AG04449 (cell line): Measurements from ENCODE around the gene JAM3.

Experiments
- CTCF ChIA-PET: fragments of 350-600 bp; formaldehyde crosslinking; extraction: SDS; loops from one replicate; lab custom pipeline; 2021; ENCODE audit warnings: antibody characterized with exemption; lab: Yijun Ruan, JAX
- POLR2A ChIA-PET: fragments of 400-600, 350-600 bp; formaldehyde crosslinking; extraction: SDS; loops from one replicate; lab custom pipeline; 2020; ENCODE audit warnings: antibody characterized with exemption, inconsistent platforms; lab: Yijun Ruan, JAX
- DNase-seq: peaks from one replicate; pipeline ENCODE4 v3.0.0-alpha.2; 2010; ENCODE audit warnings: low read depth, low spot score
- H3K4me3 ChIP-seq: 2 replicates; pipeline ENCODE4 v1.5.1; 2011; ENCODE audit warnings: low read depth, mild to moderate bottlenecking, control low read depth, low read length
- TF ChIP-seq, protein P1 (sequence below): IDR thresholded peaks from one replicate; pipeline ENCODE4 v1.5.1; 2011; ENCODE audit warnings: mild to moderate bottlenecking, moderate library complexity, low read length, control low read depth, inconsistent platforms; ENCODE audit not compliant: insufficient read depth; ENCODE audit errors: missing control alignments

Gene JAM3

GRCh38 chr11:134120143-134120850 lies 51.4 kb downstream of the JAM3 start:
- CTCF ChIA-PET = interaction anchor here (1.1 to 1.7 kb wide), 4 partner anchors 19 to 72 kb away, joined by 3 to 13 read pairs (median 4); no protein-coding TSS in a partner anchor

GRCh38 chr11:134120921-134121526 lies 52.2 kb downstream of the JAM3 start:
- CTCF ChIA-PET = interaction anchor here (1.0 to 1.7 kb wide), 3 partner anchors 18 to 70 kb away, joined by 3 to 13 read pairs (median 4); no protein-coding TSS in a partner anchor
- no peak for DNase-seq
- POLR2A ChIA-PET = no interaction called here
- TF ChIP-seq, protein P1, sequence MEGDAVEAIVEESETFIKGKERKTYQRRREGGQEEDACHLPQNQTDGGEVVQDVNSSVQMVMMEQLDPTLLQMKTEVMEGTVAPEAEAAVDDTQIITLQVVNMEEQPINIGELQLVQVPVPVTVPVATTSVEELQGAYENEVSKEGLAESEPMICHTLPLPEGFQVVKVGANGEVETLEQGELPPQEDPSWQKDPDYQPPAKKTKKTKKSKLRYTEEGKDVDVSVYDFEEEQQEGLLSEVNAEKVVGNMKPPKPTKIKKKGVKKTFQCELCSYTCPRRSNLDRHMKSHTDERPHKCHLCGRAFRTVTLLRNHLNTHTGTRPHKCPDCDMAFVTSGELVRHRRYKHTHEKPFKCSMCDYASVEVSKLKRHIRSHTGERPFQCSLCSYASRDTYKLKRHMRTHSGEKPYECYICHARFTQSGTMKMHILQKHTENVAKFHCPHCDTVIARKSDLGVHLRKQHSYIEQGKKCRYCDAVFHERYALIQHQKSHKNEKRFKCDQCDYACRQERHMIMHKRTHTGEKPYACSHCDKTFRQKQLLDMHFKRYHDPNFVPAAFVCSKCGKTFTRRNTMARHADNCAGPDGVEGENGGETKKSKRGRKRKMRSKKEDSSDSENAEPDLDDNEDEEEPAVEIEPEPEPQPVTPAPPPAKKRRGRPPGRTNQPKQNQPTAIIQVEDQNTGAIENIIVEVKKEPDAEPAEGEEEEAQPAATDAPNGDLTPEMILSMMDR = no peak
- H3K4me3 ChIP-seq = no peak overlapping the region

More at GRCh38 chr11:134120143-134120850, 51.4 kb downstream of the JAM3 start:
- H3K4me3 ChIP-seq = no peak overlapping the region
- DNase-seq = peak; percentile 64
- POLR2A ChIA-PET = no interaction called here
- TF ChIP-seq, protein P1 = no peak

DNA sequence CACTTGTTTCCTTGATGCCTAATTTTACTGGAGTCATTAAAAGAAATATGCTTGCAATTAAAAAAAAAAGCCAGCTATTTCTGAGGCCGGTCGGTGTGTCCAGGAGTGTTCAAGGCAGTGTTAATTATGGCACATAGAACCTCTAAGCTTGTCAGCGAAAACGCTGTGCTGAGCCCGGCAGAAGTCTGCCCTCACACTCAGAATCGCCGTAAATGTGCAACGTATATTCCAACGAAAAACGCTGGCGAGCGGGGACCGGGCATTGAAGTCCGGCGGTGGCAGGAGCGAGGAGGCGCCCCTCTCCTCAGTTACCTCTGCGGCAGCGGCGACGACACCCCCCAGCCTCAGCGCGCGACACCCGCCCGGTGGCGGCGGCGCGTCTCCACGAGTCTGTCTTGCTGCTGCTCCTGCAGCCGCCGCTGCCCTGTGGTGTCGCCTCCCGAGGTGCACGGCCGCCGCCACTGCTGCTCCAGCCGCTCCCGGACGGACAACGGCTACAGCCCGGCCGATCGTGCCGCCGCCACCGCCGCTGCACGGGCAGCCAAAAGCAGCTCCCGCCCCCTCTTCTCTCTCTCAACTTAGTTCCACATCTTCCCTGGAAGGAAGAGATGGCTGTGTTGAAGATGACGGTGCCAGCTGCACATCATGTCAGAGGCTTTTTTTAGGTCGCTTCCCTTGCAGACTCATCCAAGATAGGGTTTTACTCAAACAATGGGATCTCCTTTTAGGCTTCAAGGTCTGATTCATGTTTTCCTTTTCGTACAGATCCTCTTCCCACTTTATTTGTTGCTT lies 56.0 kb downstream of the JAM3 start:
- TF ChIP-seq, protein P1 = no peak
- DNase-seq = no peak
- ChIA-PET CTCF (interaction anchor here (0.7 to 2.4 kb wide), 7 partner anchors 9 to 74 kb away, joined by 3 to 12 read pairs (median 4); no protein-coding TSS in a partner anchor), POLR2A (interaction anchor here (1.3 kb wide), 1 partner anchor 56 kb away, joined by 4 read pairs; the partner anchor contains the start of gene JAM3)
- peak overlapping the region; percentile 52 for H3K4me3 ChIP-seq

GRCh38 chr11:134125507-134125906 lies 56.6 kb downstream of the JAM3 start:
- TF ChIP-seq, protein P1 = no peak
- H3K4me3 ChIP-seq = no peak overlapping the region
- DNase-seq = no peak
- CTCF ChIA-PET = interaction anchor here (0.7 to 2.4 kb wide), 5 partner anchors 9 to 74 kb away, joined by 3 to 12 read pairs (median 4); no protein-coding TSS in a partner anchor
- POLR2A ChIA-PET = interaction anchor here (1.3 kb wide), 1 partner anchor 57 kb away, joined by 4 read pairs; the partner anchor contains the start of gene JAM3

DNA sequence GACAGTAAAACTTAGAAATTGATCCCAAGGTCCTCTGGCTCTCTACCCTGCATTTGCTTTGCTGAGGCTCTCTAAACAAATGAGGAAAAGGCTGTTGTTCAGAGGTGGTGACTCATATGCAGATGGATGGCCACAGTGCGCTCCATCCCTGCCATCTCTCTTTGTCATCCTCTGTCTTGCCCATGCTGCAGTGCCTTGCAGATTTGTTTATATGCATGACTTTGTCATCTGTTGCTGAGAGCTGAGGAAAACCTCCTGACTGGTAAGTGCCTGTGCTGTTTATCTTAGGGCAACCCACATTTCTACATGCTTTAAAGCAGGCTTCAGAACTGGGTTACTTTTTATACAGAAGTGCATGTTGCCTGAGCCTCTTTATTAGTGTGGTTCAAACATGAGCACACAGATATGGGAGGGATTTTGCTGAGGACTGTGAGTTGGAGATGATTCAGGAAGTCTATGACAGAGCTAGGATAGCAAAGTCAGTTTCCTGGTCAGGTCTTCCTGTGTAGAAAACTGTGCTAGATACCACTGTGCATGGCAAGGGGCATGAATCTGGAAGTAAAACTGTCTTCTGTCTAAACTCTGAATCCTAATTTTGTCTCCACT lies 57.4 kb downstream of the JAM3 start:
- TF ChIP-seq, protein P1 = no peak
- ChIA-PET CTCF (interaction anchor here (0.9 to 2.4 kb wide), 8 partner anchors 10 to 89 kb away, joined by 3 to 12 read pairs (median 4); no protein-coding TSS in a partner anchor), POLR2A (no interaction called here)
- no peak overlapping the region for H3K4me3 ChIP-seq
- DNase-seq = peak; percentile 64
